ENCODE data around the gene ATP5MK. TPM values are rescaled to one million over a fixed set of nuclear protein-coding genes. Genes with fewer than 3 reads are reported as not detected.

ATP5MK gene
- 364 to 745 TPM (median 575 TPM) in 3 replicates for polyA plus RNA-seq
- 149 TPM for polyA plus RNA-seq (2011; ENCODE audit: low read depth)
- 304 and 489 TPM in 2 replicates for polyA plus RNA-seq (2011; cell fraction: cytosol; rRNA removed)
- 81.7 and 224 TPM in 2 replicates for polyA plus RNA-seq (2011; cell fraction: nucleus; rRNA removed)
- 520 and 739 TPM in 2 replicates for polyA plus RNA-seq (2012; ENCODE audit: low replicate concordance)
- polyA minus RNA-seq = 14.4 to 70.4 TPM (median 48.0 TPM) in 3 replicates
- polyA minus RNA-seq (2011; cell fraction: cytosol; rRNA and poly(A)+ RNA removed) = 64.1 TPM
- polyA minus RNA-seq (2011; cell fraction: nucleus; rRNA and poly(A)+ RNA removed) = 8.3 and 13.5 TPM in 2 replicates

- Histone ChIP-seq H2AFZ (ENCODE audit: control insufficient read depth, low read length) (peak within 1 kb of the TSS; percentile 96), H3K9me1 (ENCODE audit: control insufficient read depth, extremely low read depth, insufficient read depth, low read length) (no peaks in the 10 kb centered on the region), H3K79me2 (ENCODE audit: control insufficient read depth, insufficient read depth, low read length) (peaks cover 81% of the 10 kb centered on the region), H3K27me3 (ENCODE audit: control insufficient read depth, extremely low read depth, insufficient read depth, low read length) (no peaks in the 10 kb centered on the region), H3K9ac (ENCODE audit: control insufficient read depth, extremely low read depth, insufficient read depth, low read length) (peak within 1 kb of the TSS; percentile 90), H3K9me3 (ENCODE audit: control insufficient read depth, low read depth, low read length) (no peaks in the 10 kb centered on the region), H3K4me1 (ENCODE audit: control insufficient read depth, extremely low read depth, insufficient read depth, low read length) (peaks cover 17% of the 10 kb centered on the region), H3K4me3 (ENCODE audit: control insufficient read depth in 2 of 3, extremely low read depth in 1 of 3, insufficient read depth in 2 of 3, low read depth in 1 of 3, low read length in 3 of 3) (peak within 1 kb of the TSS; percentile 65 to 98 (median 93)), H3K4me2 (ENCODE audit: control insufficient read depth, extremely low read depth, insufficient read depth, low read depth, low read length) (peak within 1 kb of the TSS; percentile 92), H4K20me1 (ENCODE audit: control insufficient read depth, extremely low read depth, insufficient read depth, low read length) (no peaks in the 10 kb centered on the region), H3K27ac (ENCODE audit: control insufficient read depth, insufficient read depth, low read length) (peak within 1 kb of the TSS; percentile 84), H3K36me3 (ENCODE audit: control insufficient read depth in 2 of 2, extremely low read depth in 1 of 2, insufficient read depth in 2 of 2, low read length in 2 of 2) (peaks cover 18 to 27% of the 10 kb centered on the region in 2 experiments)
- TF ChIP-seq CTCF (optimal IDR thresholded peaks at IDR 0.05 in 1 of 3, IDR thresholded peaks at IDR 0.05 in 1 of 3, conservative IDR thresholded peaks at IDR 0.05 in 1 of 3; ENCODE audit: extremely low read depth in 1 of 3, insufficient read depth in 2 of 3, low read length in 3 of 3) = peak; percentile 38 to 45 (median 39)
- TF ChIP-seq EZH2 (IDR thresholded peaks at IDR 0.05; ENCODE audit: low read length) = no peak
- peak; percentile 86 for DNase-seq (ENCODE audit: low read depth, low spot score)
- FAIRE-seq = peak; percentile 83
- dilution Hi-C loops (cut with MboI; ENCODE audit: extremely low pct_ligation_motif_present, low sequenced_read_pairs) = no loop called here
Measured at GRCh38 chr10:103396067-103396788, at the start of gene ATP5MK, which contains the start of gene PDCD11. Gene ATP5MK, minus strand, starts transcription at chr10:103396475. Its CDS starts 4,018 bp downstream, at chr10:103392457. Gene PDCD11, plus strand, starts transcription at chr10:103396626. Its CDS starts 1,801 bp downstream, at chr10:103398427.

- Histone ChIP-seq H3K27ac (ENCODE audit: control insufficient read depth, insufficient read depth, low read length) (no peak overlapping the region), H3K9me1 (ENCODE audit: control insufficient read depth, extremely low read depth, insufficient read depth, low read length) (no peaks in the 10 kb centered on the region), H3K4me3 (ENCODE audit: control insufficient read depth in 2 of 3, extremely low read depth in 1 of 3, insufficient read depth in 2 of 3, low read depth in 1 of 3, low read length in 3 of 3) (no peak overlapping the region), H4K20me1 (ENCODE audit: control insufficient read depth, extremely low read depth, insufficient read depth, low read length) (no peaks in the 10 kb centered on the region), H3K4me2 (ENCODE audit: control insufficient read depth, extremely low read depth, insufficient read depth, low read depth, low read length) (no peak overlapping the region), H3K36me3 (ENCODE audit: control insufficient read depth in 2 of 2, extremely low read depth in 1 of 2, insufficient read depth in 2 of 2, low read length in 2 of 2) (peaks cover 56 to 57% of the 10 kb centered on the region in 2 experiments), H3K4me1 (ENCODE audit: control insufficient read depth, extremely low read depth, insufficient read depth, low read length) (no peaks in the 10 kb centered on the region), H2AFZ (ENCODE audit: control insufficient read depth, low read length) (no peak overlapping the region), H3K27me3 (ENCODE audit: control insufficient read depth, extremely low read depth, insufficient read depth, low read length) (no peaks in the 10 kb centered on the region), H3K79me2 (ENCODE audit: control insufficient read depth, insufficient read depth, low read length) (no peaks in the 10 kb centered on the region), H3K9ac (ENCODE audit: control insufficient read depth, extremely low read depth, insufficient read depth, low read length) (no peak overlapping the region), H3K9me3 (ENCODE audit: control insufficient read depth, low read depth, low read length) (no peaks in the 10 kb centered on the region)
- TF ChIP-seq CTCF (optimal IDR thresholded peaks at IDR 0.05 in 1 of 3, IDR thresholded peaks at IDR 0.05 in 1 of 3, conservative IDR thresholded peaks at IDR 0.05 in 1 of 3; ENCODE audit: extremely low read depth in 1 of 3, insufficient read depth in 2 of 3, low read length in 3 of 3) (no peak), EZH2 (IDR thresholded peaks at IDR 0.05; ENCODE audit: low read length) (no peak)
- DNase-seq (ENCODE audit: low read depth, low spot score) = no peak
- dilution Hi-C loops (cut with MboI; ENCODE audit: extremely low pct_ligation_motif_present, low sequenced_read_pairs) = no loop called here
- FAIRE-seq = no peak
Measured at GRCh38 chr10:103445366-103445765, 49.1 kb upstream of the ATP5MK start.
